GM19395 (cell line): ENCODE measurements around the gene JADE3.

Experiments used
- ATAC-seq: cut with Tn5 transposase; IDR thresholded peaks from one replicate; pipeline ENCODE4 v1.9.1; 2021; ENCODE audit warnings: mild to moderate bottlenecking, moderate library complexity; ENCODE audit not compliant: unreplicated experiment

JADE3 gene

GRCh38 chrX:46912098-46912602 lies at the start of gene JADE3:
Gene JADE3, plus strand, starts transcription at chrX:46912421. Its CDS starts 72,474 bp downstream, at chrX:46984895.
- ATAC-seq = no peak

GRCh38 chrX:46863072-46863471 lies 49.1 kb upstream of the JADE3 start:
- ATAC-seq = no peak

GRCh38 chrX:46864606-46865005 lies 47.6 kb upstream of the JADE3 start:
- ATAC-seq = no peak

GRCh38 chrX:46865281-46865680 lies 46.9 kb upstream of the JADE3 start:
- ATAC-seq = no peak

GRCh38 chrX:46866726-46867125 lies 45.5 kb upstream of the JADE3 start:
- ATAC-seq = no peak

- ATAC-seq = no peak
Measured at GRCh38 chrX:46873746-46874145, 38.5 kb upstream of the JADE3 start.

- ATAC-seq = no peak
Measured at GRCh38 chrX:46876901-46877300, 35.3 kb upstream of the JADE3 start.

GRCh38 chrX:46882266-46882665 lies 30.0 kb upstream of the JADE3 start:
- no peak for ATAC-seq

- ATAC-seq = no peak
Measured at GRCh38 chrX:46884799-46885198, 27.4 kb upstream of the JADE3 start.

- no peak for ATAC-seq
Measured at GRCh38 chrX:46898207-46898606, 14.0 kb upstream of the JADE3 start.

- peak; percentile 94 for ATAC-seq
Measured at GRCh38 chrX:46903458-46904242, 8.6 kb upstream of the JADE3 start.

- ATAC-seq = no peak
Measured at GRCh38 chrX:46904626-46905025, 7.6 kb upstream of the JADE3 start.

GRCh38 chrX:46910415-46910814 lies 1.8 kb upstream of the JADE3 start:
- no peak for ATAC-seq

- ATAC-seq = no peak
Measured at GRCh38 chrX:46912603-46913491, 626 bp downstream of the JADE3 start.

- ATAC-seq = no peak
Measured at GRCh38 chrX:46913667-46914066, 1.4 kb downstream of the JADE3 start.

- no peak for ATAC-seq
Measured at GRCh38 chrX:46916273-46916672, 4.1 kb downstream of the JADE3 start.

GRCh38 chrX:46917622-46918021 lies 5.4 kb downstream of the JADE3 start:
- ATAC-seq = no peak

- ATAC-seq = no peak
Measured at GRCh38 chrX:46918434-46918833, 6.2 kb downstream of the JADE3 start.

- ATAC-seq = no peak
Measured at GRCh38 chrX:46920235-46920634, 8.0 kb downstream of the JADE3 start.

GRCh38 chrX:46922611-46923010 lies 10.4 kb downstream of the JADE3 start:
- ATAC-seq = no peak

GRCh38 chrX:46927718-46928117 lies 15.5 kb downstream of the JADE3 start:
- ATAC-seq = no peak
